GM21825 (cell line): ENCODE measurements around the gene PDK1.
"Not testable (repeated sequence)": the region's sequence is repeated elsewhere in the genome, so short reads cannot be mapped to it uniquely, and the experiment has no call there.

Experiments
- ATAC-seq: cut with Tn5 transposase; IDR thresholded peaks from one replicate; pipeline ENCODE4 v1.9.1; 2021; ENCODE audit warnings: mild to moderate bottlenecking, moderate library complexity; ENCODE audit not compliant: unreplicated experiment

PDK1 gene

DNA sequence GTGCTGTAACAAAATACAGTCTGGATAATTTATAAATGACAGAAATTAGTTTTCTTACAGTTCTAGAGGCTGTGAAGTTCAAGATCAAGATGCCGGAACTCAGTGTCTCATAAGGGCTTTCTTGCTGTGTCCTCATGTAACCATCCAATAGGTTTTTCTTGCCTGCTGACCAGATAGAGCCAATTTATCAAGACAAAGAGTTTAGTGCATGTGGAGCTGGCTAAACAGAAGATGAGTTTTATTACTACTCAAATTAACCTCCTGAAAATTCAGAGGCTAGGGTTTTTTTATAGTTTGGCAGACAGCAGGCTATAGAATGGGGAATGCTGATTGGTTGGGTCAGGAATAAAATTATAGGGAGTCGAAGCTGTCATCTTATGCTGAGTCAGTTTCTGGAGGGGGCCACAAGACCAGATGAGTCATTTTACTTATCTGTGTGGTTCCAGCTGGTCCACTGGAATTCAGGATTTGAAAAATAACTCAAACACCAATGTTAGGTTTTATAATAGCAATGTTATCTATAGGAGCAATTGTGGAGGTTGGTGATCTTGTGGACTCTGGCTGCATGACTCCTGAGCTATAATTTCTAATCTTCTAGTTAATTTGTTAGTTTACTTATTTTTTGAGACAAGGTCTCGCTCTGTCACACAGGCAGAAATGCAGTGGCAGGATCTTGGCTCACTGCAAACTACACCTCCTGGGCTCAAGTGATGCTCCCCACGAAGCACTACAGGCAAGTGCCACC lies 3.2 kb upstream of the PDK1 start:
- ATAC-seq, result no peak

DNA sequence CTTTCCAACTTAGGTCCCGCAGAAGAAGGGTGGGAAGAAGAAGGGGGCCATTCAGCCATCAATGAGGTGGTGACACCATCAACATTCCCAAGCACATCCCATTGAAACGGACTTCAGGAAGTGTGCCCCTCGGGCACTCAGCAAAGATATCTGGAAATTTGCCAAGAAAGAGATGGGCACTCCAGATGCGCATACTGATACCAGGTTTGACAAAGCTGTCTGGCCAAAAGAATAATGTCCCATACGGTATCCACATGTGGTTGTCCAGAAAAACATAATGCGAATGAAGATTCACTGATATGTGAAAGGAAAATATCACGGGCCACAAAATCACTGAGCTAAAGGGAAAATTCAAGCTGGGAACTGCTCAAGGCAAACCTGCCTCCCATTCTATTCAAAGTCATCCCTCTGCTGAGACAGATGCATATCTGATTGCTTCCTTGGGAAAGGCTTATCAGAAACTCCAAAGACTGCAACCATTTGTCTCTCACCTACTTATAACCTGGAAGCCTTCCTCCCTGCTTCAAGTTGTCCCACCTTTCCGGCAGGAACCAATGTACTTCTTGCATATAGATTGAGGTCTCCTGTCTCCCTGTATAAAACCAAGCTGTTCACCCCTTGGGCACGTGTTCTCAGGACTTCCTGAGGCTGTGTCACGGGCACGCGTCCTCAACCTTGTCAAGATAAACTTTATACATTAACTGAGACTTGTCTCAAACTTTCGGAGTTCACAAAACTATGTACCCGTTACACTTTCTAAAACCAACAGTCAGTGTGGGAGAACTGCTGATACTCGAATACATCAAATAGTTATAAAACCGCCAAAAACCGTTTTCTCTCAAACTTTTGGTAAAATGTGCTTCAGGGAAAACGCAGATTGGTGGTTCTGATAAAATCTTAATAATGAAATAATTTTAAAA lies 1.3 kb upstream of the PDK1 start:
- no peak for ATAC-seq

DNA sequence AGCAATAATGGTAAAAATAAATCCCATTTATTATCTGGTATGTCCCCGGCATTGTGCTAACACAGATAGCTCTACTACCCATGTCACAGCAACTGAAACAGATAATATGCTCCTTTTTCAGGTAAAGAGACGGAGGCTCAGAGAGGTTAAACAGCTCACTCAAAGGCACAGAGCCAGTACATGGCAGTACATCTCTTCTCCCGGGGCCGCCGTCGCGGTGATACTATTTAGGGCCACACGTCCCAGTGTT lies 693 bp upstream of the PDK1 start:
- ATAC-seq, result no peak

DNA sequence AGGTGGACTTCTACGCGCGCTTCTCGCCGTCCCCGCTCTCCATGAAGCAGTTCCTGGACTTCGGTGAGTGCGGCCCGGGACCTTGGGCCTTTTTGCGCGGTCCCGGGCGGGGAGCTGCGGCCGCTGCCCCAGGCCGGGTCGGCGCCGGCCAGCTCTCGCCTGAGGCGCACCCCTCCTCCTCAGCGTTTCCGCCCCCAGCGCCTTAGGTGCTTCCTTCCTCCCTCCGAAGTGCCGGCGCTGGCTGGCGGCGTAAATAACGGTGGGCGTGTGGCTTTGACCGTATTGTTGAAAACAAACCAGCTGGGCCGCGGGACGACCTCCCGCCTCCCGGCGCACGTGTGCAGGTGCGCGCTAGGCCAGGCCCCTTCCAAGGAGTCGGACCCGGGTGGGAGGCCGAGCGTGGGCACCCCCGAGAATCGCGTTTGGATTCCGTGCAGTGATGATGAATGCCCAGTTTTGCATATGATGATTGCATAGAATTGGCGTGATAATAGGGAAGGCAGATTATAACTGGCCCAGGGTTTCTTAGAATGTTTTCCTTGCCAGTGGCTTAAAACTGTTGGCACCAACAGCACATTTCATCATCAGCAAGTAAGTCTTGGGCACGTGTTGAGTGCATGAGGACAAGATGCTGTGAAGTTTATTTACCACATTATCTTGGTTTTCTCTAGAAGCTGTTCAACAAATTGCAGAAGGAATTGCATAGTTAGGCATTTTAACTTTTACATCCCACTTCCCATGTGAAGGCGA lies 569 bp downstream of the PDK1 start:
- peak; percentile 72 for ATAC-seq

DNA sequence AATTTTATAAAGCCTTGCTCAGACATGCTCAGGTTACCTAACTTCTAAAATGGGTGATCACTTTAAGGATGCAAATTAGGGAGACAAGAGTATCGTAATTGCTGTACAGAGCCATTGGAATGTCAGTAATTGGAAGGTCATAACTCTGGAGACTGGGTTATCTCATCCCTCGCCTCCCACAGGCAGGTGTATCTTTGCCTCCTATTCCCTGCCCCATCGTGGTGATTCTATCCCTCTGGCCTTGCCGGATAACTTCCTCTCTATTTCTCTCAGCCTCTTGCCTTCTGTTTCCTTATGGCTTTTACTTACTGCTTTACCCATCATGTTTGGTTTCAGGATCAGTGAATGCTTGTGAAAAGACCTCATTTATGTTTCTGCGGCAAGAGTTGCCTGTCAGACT lies 2.5 kb downstream of the PDK1 start:
- no peak for ATAC-seq

DNA sequence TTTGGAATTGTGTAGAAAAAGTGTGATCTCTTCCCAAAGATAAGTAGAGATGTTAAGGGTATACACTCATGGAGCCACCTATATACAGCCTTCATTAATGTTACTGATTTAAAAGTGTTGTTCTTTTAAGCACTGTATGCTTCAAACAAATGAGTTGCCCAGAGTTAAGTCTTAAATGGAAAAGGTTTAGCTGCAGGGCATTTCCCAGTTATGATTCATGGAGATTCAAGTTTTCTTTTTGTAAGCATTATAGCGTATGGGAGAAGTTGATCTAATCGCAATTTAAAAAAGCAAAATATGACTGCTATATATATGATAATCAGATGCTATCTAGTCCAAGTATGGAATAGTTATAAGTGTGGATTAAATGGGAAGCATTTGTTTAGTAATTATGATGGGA lies 4.8 kb downstream of the PDK1 start:
- ATAC-seq, result no peak

DNA sequence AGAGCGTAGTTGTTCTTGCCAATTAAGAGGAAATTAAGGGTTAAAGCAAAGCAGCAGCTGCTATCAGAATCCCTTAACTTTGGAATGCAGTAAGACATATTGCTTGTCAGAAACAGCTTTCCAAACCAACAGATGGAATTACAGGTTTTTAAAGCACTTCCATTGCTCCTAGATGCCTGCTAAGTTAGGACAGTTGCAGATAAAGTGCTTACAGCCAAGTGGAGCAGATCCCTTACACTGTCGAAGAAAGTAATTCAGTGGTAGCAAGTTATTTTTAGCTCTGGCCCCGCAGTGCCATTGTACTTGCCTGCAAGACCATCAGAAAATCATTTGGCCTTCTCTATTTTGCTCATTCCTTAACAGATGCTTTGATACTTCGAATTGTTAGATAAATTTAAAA lies 5.4 kb downstream of the PDK1 start:
- ATAC-seq, result no peak

DNA sequence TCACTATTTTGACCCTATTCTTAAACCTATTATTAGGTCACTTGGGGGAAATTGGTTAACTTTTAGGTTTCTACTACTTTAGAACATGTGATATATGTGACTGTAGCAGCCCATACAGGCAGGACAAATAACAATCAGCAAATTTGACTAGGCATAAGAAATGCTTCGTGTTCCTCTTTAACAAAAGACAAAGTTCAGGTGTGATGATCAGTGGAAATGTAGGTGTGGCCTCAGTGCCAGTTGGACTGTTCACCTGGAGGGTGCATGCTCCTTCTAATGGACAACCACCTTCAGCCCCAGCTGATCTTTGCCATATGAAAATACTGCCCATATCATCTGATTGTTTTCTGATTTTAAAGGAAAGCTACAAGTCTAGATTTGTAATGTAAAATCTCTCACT lies 6.4 kb downstream of the PDK1 start:
- ATAC-seq, result no peak

DNA sequence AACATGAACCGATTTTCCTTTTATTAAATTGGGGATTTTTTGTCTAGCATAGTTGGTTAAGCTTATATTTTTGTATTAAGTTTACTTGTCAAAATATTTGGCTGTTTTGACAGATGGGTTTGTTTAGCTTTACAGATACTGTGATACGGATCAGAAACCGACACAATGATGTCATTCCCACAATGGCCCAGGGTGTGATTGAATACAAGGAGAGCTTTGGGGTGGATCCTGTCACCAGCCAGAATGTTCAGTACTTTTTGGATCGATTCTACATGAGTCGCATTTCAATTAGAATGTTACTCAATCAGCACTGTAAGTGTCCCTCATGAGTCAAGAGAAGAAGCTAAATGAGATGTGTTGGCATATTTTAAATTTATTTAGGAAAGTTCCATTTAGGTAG lies 8.5 kb downstream of the PDK1 start:
- no peak for ATAC-seq

DNA sequence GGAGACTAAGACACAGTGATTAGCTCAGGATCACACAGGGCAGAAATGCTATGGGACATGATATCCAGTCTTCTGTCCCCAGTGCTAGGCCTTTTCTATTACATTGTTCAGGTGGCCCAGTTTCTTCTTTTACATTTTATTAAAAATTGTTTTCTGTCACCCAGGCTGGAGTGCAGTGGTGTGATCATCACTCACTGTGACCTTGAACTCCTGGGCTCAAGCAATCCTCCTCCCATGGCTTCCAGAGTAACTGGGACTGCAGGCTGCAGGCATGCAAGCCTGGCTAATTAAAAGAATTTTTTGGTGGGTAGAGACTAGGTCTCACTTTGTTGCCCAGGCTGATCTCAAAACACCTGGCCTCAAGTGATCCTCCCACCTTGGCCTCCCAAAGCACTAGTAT lies 15.4 kb downstream of the PDK1 start:
- no peak for ATAC-seq

DNA sequence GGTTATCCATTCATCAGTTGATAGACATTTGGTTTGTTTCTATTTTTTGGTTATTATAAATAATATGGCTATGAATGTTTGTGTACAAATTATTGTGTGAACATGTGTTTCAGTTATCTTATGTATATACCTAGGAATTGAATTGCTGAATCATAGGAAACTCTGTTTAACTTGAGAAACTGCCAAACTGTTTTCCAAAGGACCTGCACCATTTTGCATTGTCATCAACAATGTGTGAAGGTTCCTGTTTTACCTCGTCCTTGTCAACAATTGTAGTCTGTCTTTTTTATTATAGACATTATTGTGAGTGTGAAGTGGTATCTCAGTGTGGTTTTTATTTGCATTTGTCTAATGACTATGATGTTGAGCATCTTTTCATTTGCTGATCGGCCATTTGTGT lies 17.1 kb downstream of the PDK1 start:
- no peak for ATAC-seq

DNA sequence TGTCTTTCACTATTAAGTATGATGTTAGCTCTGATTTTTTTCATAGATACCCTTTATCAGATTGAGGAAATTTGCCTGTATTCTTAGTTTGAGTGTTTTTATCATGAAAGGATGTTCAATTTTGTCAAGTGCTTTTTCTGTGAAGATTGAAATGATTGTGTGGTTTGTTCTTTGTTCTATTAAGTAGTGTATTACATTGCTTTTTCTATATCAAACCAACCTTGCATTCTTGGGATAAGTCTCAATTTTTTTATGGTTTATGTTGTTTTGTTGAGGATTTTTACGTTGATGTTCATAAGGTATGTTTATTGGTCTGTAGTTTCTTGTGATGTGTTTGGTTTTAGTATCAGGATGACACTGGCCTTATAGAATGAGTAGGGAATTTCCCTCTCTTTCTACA lies 19.1 kb downstream of the PDK1 start:
- ATAC-seq, result no peak

DNA sequence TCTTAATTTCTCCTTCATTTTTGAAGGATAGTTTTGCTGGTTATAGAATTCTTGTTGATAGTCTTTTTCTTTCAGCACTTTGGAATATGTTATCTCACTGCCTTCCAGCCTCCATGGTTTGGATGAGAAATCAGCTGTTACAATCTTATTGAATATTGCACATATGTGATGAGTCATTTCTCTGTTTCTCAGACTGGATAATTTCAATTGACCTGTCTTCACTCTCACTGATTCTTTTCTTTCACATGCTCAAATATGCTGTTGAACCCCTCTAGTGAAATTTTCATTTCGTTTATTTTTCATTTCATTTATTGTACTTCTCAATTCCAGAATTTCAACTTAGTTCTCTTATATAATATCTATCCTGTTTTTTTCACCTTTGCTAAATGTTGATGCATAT lies 22.2 kb downstream of the PDK1 start:
- ATAC-seq, result no peak

DNA sequence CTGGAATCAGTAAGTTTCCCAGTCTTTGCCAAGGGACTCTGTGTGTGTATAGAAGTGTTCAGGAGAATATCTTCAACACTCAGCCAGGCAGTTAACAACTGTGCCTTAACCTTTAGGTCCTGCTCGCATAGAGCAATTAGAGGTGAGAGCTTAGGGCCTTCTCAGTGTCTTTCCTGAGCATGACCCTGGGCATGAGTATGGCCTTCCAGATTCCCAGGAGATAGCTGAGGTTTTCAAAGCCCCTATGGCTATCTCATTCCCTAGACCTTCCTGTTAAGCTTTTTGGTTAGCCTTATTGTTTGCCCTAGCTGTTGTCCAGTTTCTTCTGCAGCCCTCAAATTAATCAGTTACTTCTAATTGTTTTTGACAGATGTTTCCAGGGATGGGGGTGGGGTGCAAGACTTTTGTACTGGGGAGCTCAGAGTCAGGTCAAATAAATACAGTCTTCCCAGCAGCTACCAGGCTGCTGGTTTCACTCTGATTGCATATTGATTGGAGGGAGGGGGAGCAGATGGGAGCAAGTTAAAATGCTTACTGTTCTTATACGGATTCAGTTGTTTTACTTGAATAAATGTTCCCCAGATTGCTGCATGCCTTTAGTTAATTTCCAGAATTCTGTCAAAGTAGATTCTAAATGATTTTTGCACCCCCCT lies 23.1 kb downstream of the PDK1 start:
- no peak for ATAC-seq

DNA sequence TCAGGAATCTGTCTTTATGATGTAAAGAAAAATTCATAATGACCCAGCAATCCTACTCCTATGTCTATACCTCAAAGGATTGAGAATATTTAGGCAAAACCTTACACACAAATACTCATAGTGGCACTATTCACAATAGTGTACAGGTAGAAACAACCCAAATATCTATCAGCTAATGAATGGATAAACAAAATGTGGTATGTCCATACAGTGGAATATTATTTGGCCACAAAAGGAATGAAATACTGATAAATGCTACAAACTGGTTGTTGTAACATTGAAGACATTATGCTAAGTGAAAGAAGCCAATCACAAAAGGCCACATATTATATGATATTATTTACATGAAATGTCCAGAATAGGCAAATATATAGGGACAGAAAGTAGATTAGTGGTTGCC lies 24.7 kb downstream of the PDK1 start:
- no peak for ATAC-seq

DNA sequence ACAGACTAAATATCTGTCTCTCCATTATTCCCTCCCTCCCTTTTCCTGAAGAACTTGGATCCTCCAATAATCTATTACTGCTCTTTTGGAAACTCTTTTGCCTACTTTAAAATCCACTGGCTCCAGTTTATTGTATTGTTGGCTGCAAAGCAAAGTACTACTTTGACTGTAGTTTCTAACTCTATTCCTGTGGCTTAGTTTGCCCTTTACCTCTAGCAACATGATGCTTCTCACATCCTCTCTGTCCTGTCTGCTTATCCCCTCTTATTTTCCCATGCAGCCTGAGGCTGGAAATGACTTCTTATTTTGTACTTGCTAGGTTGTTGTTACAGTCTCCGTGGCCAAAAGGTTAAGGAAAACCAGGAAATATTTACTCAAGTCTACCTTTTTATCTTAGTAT lies 26.8 kb downstream of the PDK1 start:
- ATAC-seq, result no peak

DNA sequence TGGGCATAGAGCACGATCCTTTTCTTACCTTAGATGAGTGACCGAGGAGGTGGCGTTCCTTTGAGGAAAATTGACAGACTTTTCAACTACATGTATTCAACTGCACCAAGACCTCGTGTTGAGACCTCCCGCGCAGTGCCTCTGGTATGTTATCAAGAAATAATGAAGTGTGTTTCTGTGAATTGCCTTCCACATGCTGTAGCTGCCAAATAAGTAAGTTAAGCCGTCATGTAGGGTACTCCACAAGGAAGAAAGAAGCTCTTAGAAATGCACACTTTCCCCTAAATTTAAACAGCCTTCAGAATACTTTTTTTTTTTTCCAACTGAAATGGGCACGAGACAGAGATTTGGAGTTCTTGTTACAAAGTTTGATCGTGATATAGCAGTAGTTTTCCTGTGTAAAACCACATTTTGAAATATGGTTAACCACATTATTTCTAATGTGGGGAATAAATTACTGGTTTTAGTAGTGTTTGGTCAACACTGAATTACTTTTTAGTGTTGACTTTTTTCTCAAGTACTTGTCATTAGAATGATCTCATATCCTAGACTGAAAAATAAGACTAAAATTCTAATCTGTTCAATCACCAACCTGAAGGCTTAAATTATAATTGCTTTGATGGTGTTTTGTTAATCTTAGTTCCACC lies 30.5 kb downstream of the PDK1 start:
- no peak for ATAC-seq

DNA sequence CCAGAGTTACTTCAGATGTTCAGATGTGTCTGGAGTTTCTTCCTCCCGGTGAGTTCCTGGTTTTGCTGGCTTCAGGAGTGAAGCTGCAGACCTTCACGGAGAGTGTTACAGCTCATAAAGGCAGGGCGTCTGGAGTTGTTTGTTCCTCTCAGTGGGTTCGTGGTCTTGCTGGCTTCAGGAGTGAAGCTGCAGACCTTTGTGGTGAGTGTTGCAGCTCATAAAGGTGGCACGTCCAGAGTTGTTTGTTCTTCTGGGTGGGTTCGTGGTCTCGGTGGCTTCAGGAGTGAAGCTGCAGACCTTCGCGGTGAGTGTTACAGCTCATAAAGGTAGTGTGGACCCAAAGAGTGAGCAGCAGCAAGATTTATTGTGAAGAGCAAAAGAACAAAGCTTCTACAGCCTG lies 31.3 kb downstream of the PDK1 start:
- not testable (repeated sequence) for ATAC-seq

DNA sequence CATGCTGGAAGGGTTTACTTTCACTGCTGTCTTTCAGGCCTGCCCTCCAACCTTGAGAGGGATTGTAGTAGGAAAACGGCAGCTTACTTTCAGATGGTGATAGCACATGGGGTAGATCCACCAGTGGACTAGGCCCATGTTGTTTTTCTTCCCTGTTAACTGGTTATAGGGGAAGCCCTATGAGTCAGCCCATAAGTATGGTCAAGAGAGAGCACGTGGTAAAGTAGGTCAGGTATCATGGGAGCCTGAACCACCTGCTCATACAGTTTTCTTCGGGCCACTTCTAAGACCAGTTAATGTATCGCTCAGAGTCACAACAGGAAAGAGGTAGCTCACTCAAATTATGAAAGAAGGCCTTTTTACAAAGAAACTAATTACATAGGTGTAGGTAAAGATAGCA lies 33.0 kb downstream of the PDK1 start:
- no peak for ATAC-seq

DNA sequence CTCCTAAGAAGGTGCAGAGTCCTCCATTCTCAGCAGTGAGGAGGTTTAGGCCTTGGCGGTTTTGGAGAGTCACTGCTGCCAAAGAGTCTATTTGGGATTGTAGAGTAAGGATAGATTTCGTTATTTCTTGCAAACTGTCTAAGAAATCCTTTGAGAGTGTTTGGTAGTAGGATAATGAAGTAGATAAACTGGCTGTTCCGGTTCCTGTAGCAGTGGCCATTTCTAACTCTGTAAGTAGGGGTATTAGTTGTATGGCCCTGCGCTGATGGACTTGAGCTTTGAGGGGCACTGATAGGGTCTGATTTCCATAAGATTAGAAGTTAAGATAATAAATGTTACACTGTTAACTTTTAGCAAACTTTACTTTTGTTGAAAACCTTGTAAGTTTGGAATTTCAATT lies 35.5 kb downstream of the PDK1 start:
- not testable (repeated sequence) for ATAC-seq

DNA sequence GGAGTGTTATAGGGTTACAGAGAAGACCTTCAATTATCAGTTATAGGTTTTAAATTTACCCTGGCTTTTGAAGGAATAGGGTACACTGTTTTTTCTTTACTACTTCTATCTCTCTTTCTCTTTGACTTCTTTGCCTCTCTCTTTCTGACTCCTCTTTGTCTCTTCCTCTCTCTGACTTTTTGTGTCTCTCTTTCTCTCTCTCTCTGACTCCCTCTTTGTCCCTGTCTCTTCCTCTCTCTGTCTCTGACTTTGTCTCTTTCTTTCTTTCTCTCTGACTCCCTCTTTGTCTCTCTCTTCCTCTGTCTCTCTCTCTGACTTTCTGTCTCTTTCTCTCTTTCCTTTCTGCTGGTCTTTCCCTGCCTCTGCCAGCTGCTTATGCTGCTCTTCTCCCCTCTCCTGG lies 36.3 kb downstream of the PDK1 start:
- ATAC-seq, result not testable (repeated sequence)
